ELR (cell line): ENCODE measurements around the gene STRN3.
"Not testable (repeated sequence)": the region's sequence is repeated elsewhere in the genome, so short reads cannot be mapped to it uniquely, and the experiment has no call there.

Experiments used
- DNase-seq: peaks from one replicate; pipeline ENCODE4 v3.0.0-alpha.2; 2015; ENCODE audit warnings: low read depth

Gene STRN3

GRCh38 chr14:31000629-31001338, 25.4 kb downstream of the STRN3 start:
- no peak for DNase-seq

- DNase-seq, result no peak
These were observed 27.0 kb downstream of the STRN3 start for GRCh38 chr14:30999038-30999773.

GRCh38 chr14:30998100-30998706, 28.0 kb downstream of the STRN3 start:
- peak; percentile 8 for DNase-seq

- no peak for DNase-seq
These were observed 29.1 kb downstream of the STRN3 start for GRCh38 chr14:30996892-30997659.

- DNase-seq, result no peak
These were observed 30.5 kb downstream of the STRN3 start for GRCh38 chr14:30995689-30996088.

- peak; percentile 46 for DNase-seq
These were observed 31.2 kb downstream of the STRN3 start for GRCh38 chr14:30994681-30995620.

GRCh38 chr14:30993071-30993470, 33.1 kb downstream of the STRN3 start:
- no peak for DNase-seq

- DNase-seq, result no peak
These were observed 34.8 kb downstream of the STRN3 start for GRCh38 chr14:30991408-30991807.

- no peak for DNase-seq
These were observed 35.4 kb downstream of the STRN3 start for GRCh38 chr14:30990770-30991169.

GRCh38 chr14:30988509-30988908, 37.7 kb downstream of the STRN3 start:
- peak; percentile 26 for DNase-seq

GRCh38 chr14:30985796-30986195, 40.4 kb downstream of the STRN3 start:
- DNase-seq, result no peak

- DNase-seq, result no peak
These were observed 42.3 kb downstream of the STRN3 start for GRCh38 chr14:30983858-30984257.

GRCh38 chr14:30982533-30982932, 43.6 kb downstream of the STRN3 start:
- DNase-seq, result no peak

- DNase-seq, result no peak
These were observed 45.2 kb downstream of the STRN3 start for GRCh38 chr14:30980980-30981379.

GRCh38 chr14:30980106-30980704, 46.0 kb downstream of the STRN3 start:
- peak; percentile 84 for DNase-seq

GRCh38 chr14:30977752-30978151, 48.4 kb downstream of the STRN3 start:
- DNase-seq, result no peak

GRCh38 chr14:30974628-30975027, 51.6 kb downstream of the STRN3 start:
- peak; percentile 71 for DNase-seq

GRCh38 chr14:30972882-30973582, 53.1 kb downstream of the STRN3 start:
- DNase-seq, result no peak

- DNase-seq, result not testable (repeated sequence)
These were observed 54.0 kb downstream of the STRN3 start for GRCh38 chr14:30972036-30972732.

- peak; percentile 6 for DNase-seq
These were observed 54.6 kb downstream of the STRN3 start for GRCh38 chr14:30971586-30971985.
